Breast epithelium (tissue), 3 donors: Measurements from ENCODE around the gene SEMA4D.

Experiments
- CTCF ChIP-seq, 3 donors: fragments of 450-650 bp; IDR thresholded peaks; one replicate each; pipeline ENCODE4 v1.5.1; 2016 to 2017; ENCODE audit warnings: antibody characterized with exemption in 3 of 3, mild to moderate bottlenecking in 3 of 3, moderate library complexity in 3 of 3
- POLR2A ChIP-seq: fragments of 450-650 bp; IDR thresholded peaks from one replicate; pipeline ENCODE4 v1.6.1; 2016; ENCODE audit warnings: antibody characterized with exemption, mild to moderate bottlenecking, moderate library complexity
- POLR2AphosphoS5 ChIP-seq, 3 donors: sonication (generic); formaldehyde crosslinking; IDR thresholded peaks; one replicate each; pipeline ENCODE4 v1.6.1; 2017; ENCODE audit warnings: antibody characterized with exemption in 3 of 3

- TF ChIP-seq CTCF (IDR thresholded peaks at IDR 0.05) (no peak), POLR2A (no peak), POLR2AphosphoS5 (IDR thresholded peaks at IDR 0.05) (no peak)
Observed at GRCh38 chr9:89358985-89359384, 138.9 kb downstream of the SEMA4D start.
